GM12865 (cell line): Measurements from ENCODE around the gene PDE4D.

Experiments
- DNase-seq: peaks from one replicate; pipeline ENCODE4 v3.0.0; 2010; ENCODE audit warnings: low read depth
- H3K4me3 ChIP-seq: 2 replicates; pipeline ENCODE4 v1.5.1; 2011; ENCODE audit warnings: mild to moderate bottlenecking, low read depth, low read length, control low read depth
- CTCF ChIP-seq: IDR thresholded peaks from 2 replicates; pipeline ENCODE4 v1.5.1; 2011; ENCODE audit warnings: low read length, control low read depth, low read depth, inconsistent platforms; ENCODE audit not compliant: insufficient read depth; ENCODE audit errors: missing control alignments

The PDE4D gene

GRCh38 chr5:59099270-59099994 is 794.1 kb downstream of the PDE4D start:
- peak; percentile 49 for DNase-seq
- no peak for TF ChIP-seq CTCF
- H3K4me3 ChIP-seq, result no peak overlapping the region

- no peak overlapping the region for H3K4me3 ChIP-seq
- no peak for DNase-seq
- no peak for TF ChIP-seq CTCF
Measured at GRCh38 chr5:59098743-59099142, 794.8 kb downstream of the PDE4D start.

GRCh38 chr5:59097712-59098111 is 795.8 kb downstream of the PDE4D start:
- TF ChIP-seq CTCF, result no peak
- DNase-seq, result no peak

GRCh38 chr5:59097116-59097515 is 796.4 kb downstream of the PDE4D start:
- no peak for DNase-seq
- no peak overlapping the region for H3K4me3 ChIP-seq
- TF ChIP-seq CTCF, result no peak

More at GRCh38 chr5:59097712-59098111, 795.8 kb downstream of the PDE4D start:
- H3K4me3 ChIP-seq, result no peak overlapping the region

GRCh38 chr5:59095480-59095879 is 798.0 kb downstream of the PDE4D start:
- no peak overlapping the region for H3K4me3 ChIP-seq
- DNase-seq, result no peak
- TF ChIP-seq CTCF, result no peak

- H3K4me3 ChIP-seq, result no peak overlapping the region
- TF ChIP-seq CTCF, result no peak
- DNase-seq, result no peak
Measured at GRCh38 chr5:59094864-59095263, 798.7 kb downstream of the PDE4D start.

- H3K4me3 ChIP-seq, result no peak overlapping the region
- no peak for TF ChIP-seq CTCF
- DNase-seq, result no peak
Measured at GRCh38 chr5:59093329-59093728, 800.2 kb downstream of the PDE4D start.
